GM18873 (cell line): ENCODE measurements around the gene TRNP1.

Experiments used
- ATAC-seq: cut with Tn5 transposase; IDR thresholded peaks from one replicate; pipeline ENCODE4 v1.9.1; 2021; ENCODE audit warnings: mild to moderate bottlenecking, moderate library complexity, moderate number of reproducible peaks; ENCODE audit not compliant: unreplicated experiment, low FRiP score

Gene TRNP1

GRCh38 chr1:27000090-27000816 is 6.8 kb downstream of the TRNP1 start:
- no peak for ATAC-seq

GRCh38 chr1:27000817-27001460 is 7.4 kb downstream of the TRNP1 start:
- no peak for ATAC-seq

DNA sequence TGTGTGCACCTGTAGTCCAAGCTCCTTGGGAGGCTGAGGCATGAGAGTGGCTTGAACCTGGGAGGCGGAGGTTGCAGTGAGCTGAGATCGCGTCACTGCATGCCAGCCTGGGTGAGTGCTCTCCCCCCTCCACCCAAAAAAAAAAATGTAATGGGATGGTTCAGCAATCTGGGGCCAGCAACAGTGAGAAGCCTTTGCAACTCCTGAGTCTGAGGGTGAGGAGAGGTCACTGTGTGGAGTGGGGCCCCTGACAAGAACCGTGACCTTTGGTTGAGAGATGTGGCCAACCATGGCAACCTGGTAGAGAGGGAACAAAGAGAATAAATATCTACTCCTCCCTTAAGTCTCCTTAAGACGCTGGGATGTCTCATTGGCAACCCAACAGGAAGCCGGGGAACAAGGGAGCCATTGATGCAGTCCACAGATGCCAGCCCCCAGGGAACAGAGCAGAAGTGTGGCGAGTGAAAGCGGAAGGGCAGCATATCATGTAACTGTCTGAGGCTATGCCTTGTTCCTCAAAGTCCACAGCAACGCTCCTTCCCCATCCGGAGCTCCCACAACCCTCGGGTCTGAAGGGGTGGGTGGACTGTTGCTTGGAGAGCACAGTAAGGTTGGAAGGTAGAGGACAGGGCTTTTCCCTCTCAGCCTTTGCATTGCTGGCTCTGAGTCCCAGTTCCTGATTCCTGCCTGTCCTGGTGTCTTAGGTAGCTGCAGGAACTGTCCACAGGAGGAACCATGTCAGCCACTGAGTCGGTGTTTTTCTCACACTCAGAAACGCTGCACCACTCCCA is 8.3 kb downstream of the TRNP1 start:
- no peak for ATAC-seq

- ATAC-seq, result no peak
Observed at GRCh38 chr1:27003745-27004470, 10.4 kb downstream of the TRNP1 start.

DNA sequence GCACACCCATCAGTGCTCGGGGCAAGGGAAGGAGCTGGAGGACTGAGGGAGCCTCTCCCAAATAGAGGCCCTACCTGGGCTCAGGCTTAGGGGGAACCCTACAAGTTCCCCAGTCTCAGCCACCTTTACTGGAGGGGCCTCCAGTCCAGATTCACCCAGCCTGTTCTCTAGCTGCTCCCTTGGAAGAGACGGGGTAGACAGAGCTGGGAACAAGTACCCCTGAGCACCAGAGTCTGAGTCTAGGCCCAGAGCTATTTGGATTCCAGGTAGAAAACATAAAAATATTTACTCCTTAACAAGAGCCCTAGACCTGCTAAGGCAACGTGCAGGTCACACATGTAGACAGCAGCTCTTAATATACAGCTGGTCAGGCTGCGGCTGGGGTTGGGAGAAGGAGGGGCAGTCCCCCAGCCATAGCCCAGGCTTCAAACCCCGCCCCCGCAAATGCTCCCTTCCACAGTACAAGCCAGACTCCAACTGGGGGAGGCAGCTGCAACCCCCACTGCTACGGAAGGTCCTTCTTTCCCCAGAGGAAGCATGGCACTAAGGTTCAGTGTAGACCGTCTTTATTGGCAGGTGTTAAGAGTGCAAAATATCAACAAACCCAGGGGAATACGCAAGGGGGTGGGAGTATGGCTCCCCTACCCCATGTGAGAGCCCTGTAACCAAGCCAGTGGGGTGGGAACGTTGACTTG is 11.1 kb downstream of the TRNP1 start:
- ATAC-seq, result no peak

- no peak for ATAC-seq
Observed at GRCh38 chr1:27005166-27005530, 11.7 kb downstream of the TRNP1 start.

- no peak for ATAC-seq
Observed at GRCh38 chr1:27005648-27006496, 12.4 kb downstream of the TRNP1 start.

- no peak for ATAC-seq
Observed at GRCh38 chr1:27006683-27007082, 13.2 kb downstream of the TRNP1 start.

DNA sequence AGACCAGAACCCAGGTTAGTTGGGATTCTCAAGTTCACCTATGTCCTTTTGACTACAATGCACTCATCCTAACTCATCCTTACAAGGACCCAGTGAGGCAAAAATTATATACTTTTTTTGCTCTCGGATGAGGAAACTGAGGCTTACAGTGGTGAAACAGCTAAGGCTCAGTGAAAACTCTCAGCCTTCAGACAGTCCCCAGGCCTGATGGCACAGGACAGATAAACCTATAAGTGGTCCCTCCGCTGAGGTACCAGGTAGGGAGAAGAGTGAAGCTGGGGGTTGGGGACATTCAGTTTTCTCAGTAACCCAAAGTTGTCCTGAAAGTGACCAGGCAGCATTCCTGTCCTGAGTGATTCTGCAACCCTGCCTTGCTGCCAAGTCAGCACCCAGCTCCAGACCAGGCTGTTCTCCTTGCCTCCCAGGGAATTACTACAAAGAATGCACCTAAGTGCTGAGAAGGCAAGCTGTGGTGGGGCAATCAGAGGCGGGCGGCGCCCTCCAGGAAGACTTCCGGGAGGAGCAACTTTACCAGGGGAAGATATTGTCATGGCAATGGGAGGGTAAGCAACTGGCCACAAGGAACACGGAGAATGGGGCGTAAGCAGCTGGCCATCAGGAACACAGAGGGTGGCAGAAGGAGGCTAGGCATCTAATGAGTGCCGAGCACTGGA is 14.6 kb downstream of the TRNP1 start:
- no peak for ATAC-seq

- ATAC-seq, result no peak
Observed at GRCh38 chr1:27009601-27010197, 16.2 kb downstream of the TRNP1 start.

- ATAC-seq, result no peak
Observed at GRCh38 chr1:27010226-27010994, 16.9 kb downstream of the TRNP1 start.

- no peak for ATAC-seq
Observed at GRCh38 chr1:27011058-27011764, 17.7 kb downstream of the TRNP1 start.

DNA sequence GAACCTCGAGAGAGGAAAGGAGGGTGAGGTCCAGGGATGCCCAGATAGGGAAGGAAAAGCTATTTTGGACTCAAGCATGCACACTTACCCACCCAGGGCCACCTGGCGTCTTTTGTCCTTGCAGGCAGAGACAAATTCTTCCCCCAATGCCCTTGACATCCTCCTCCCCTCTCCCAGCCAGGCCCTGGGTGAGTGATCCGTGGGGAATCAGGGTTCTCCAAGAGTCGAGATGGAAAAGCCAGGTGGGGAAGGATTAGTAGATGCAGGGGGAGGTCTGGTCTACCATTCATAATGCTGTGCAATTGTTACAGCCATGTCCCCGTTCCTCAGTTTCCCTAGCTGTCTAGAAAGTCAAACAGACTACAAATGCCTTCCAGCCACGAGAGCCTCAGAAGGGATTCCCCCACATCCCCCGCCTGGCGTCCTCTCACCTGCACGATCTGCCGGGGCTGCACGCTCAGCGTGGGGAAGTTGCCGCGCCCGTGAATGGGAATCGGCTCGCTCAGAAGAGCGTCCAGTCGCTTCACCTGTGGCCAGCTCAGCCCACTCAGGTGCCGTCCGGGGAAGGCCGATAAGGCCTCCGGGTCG is 18.6 kb downstream of the TRNP1 start:
- no peak for ATAC-seq

- ATAC-seq, result no peak
Observed at GRCh38 chr1:27015260-27015659, 21.8 kb downstream of the TRNP1 start.

DNA sequence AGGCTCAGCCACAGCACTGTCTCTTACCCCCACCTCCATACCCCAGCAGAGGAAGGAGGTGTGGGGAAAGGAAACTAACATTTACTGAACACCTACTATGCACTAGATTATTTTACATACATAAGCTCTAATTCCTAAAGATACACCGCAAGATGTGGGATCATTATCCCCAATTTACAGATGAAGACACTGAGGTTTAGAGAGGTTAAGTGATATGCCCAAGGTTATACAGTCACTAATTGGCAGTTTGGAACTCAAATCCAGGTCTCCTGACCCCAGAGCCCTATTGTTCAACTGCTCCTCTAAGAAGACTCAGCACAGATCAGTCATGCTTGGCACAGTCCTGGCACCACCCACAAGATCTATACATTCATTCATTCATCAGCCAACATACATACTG is 22.9 kb downstream of the TRNP1 start:
- no peak for ATAC-seq

DNA sequence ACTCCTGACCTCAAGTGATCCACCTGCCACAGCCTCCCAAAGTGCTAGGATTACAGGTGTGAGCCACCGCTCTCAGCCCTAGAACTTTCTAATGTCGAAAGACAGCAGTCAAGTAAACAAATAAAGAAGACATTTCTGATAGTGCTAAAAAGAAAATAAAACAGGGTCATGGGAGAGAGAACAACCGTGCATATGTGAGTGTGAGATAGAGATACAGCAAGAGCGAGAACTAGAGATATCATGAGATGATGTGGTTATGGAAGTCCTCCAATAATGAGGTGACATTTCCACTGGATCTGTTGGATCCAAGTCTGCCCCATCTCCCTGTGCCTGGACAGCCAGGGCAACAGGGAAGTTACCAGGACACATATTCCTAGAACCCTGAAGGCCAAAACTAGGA is 23.7 kb downstream of the TRNP1 start:
- no peak for ATAC-seq

GRCh38 chr1:27018316-27018715 is 24.8 kb downstream of the TRNP1 start:
- no peak for ATAC-seq
